ENCODE data around the gene C13orf46. TPM values are rescaled to one million over a fixed set of nuclear protein-coding genes. Genes with fewer than 3 reads are reported as not detected.

The C13orf46 gene
- total RNA-seq, 1 donor: under 0.01 TPM

DNA sequence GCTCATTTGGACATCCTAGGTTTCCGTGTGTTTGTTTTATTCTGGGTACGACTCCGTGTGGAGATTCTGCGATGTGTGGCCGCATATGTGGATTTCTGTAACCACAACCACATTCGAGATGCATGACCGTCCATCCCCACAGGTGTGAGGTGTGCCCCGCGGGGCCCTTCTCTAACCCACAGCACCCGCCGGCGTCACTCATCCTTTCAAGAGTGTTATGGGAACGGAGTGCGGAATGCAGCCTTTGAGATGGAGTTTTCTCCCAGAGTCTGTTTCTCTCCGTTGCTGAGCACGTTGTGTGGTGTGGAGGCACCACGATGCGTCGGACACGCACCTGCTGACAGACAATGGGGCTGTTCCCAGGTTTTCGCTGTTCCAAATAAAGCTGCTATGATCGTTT is 40.0 kb downstream of the C13orf46 start:
- DNase-seq (ENCODE audit: low read depth): no peak

DNA sequence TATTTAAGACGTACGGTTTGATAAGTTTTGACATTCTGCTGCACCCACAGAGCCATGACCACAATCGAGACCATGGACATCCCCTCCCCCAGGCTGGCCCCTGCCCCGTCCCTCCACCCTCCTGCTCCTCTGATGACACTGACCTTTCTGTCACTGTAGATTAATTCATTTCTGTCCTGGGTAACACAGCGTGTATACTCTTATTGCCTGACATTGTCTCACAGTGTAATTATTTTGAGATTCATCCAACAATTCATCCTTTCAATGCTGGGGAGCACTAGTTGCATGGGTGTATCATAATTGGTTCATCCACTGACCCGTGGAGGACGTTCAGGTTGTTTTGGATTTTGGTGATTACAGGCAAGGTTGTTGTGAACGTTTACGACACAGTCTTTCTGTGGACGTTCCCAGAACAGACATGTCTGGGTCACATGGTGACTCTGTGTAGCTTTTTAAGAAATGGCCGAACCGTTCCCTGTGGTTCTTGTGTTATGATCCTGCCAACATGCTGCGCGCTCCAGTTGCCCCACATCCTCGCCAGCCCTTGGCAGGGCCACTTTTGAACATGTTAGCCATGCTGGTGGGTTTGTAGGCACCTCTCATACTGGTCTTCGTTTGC is 41.9 kb downstream of the C13orf46 start:
- DNase-seq (ENCODE audit: low read depth): no peak
- TF ChIP-seq CTCF (IDR thresholded peaks at IDR 0.05; ENCODE audit: insufficient read depth, low read depth, low read length): no peak

More for the DNA sequence above, 40.0 kb downstream of the C13orf46 start:
- TF ChIP-seq CTCF (IDR thresholded peaks at IDR 0.05; ENCODE audit: insufficient read depth, low read depth, low read length): no peak
- H3K4me3 ChIP-seq (ENCODE audit: low read depth, low read length): no peak overlapping the region

DNA sequence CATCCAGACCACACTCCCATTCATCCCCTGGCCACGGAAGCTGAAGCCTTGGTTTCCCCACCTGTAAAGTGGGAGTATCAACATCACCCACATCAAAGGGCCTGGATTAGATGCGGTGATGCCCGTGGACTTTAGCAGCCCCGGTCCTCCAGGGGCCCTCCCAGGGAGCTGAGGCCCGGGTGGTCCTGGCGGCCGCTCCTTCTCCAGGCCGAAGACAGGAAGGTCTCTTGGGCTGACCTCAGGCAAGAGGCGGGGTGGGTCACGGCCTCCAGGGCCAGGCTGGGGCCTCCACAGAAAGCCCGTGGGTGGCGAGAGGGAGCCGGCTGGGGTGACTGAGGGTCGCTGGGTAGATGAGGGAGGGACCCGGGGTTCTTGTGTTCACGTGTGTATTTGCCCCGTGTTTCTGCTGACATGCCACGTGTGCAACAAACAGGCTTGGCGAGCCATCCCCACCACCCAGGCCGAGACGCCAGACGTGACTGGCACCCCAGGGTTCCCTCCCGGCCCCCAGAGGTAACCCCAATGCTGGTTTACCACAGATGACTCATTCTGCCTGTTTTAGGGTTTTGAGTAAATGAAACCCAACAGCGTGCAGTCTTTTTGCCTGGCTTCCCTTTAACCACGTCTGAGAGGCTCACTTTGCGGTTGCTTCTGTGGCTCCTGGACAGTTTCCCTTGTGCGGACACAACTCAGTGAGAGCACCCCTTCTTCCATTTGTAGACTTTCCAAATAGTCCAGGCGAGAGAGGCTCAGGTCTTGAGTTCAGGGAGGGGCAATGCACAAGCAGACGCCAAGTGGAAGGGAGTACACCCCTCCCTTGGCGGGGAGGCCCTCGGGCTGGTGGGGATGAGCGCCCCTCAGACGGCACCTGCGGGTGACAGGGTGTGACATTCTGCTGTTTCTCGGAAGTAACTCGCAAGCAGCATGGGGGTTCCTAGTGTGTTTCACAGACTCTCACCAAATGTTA is 42.9 kb downstream of the C13orf46 start:
- no peak for DNase-seq (ENCODE audit: low read depth)
- TF ChIP-seq CTCF (IDR thresholded peaks at IDR 0.05; ENCODE audit: insufficient read depth, low read depth, low read length): no peak
- no peak overlapping the region for H3K4me3 ChIP-seq (ENCODE audit: low read depth, low read length)

More for the DNA sequence above, 41.9 kb downstream of the C13orf46 start:
- no peak overlapping the region for H3K4me3 ChIP-seq (ENCODE audit: low read depth, low read length)

GRCh38 chr13:113929628-113930615 is 44.0 kb downstream of the C13orf46 start:
- DNase-seq (ENCODE audit: low read depth): no peak
- no peak for TF ChIP-seq CTCF (IDR thresholded peaks at IDR 0.05; ENCODE audit: insufficient read depth, low read depth, low read length)
- H3K4me3 ChIP-seq (ENCODE audit: low read depth, low read length): no peak overlapping the region

GRCh38 chr13:113928685-113929627 is 44.9 kb downstream of the C13orf46 start:
- DNase-seq (ENCODE audit: low read depth): peak; percentile 84
- no peak overlapping the region for H3K4me3 ChIP-seq (ENCODE audit: low read depth, low read length)
- no peak for TF ChIP-seq CTCF (IDR thresholded peaks at IDR 0.05; ENCODE audit: insufficient read depth, low read depth, low read length)
